RWPE2 (cell line): ENCODE data around the gene TBX2.

Experiments
- ATAC-seq: fragments of 200-7000 bp; cut with Tn5 transposase; 3 replicates; pipeline ENCODE4 v1.9.1; 2021; ENCODE audit warnings: low read depth
- DNase-seq: peaks from one replicate; pipeline ENCODE4 v3.0.0-alpha.2; 2020; ENCODE audit warnings: low spot score
- H3K27ac ChIP-seq: fragments of 450-650 bp; 2 replicates; pipeline ENCODE4 v1.5.1; 2017; ENCODE audit warnings: mild to moderate bottlenecking; ENCODE audit not compliant: poor library complexity, severe bottlenecking
- H3K27me3 ChIP-seq: fragments of 250-450 bp; sonication (Bioruptor Pico); 2 replicates; pipeline ENCODE4 v1.5.1; 2021; ENCODE audit warnings: mild to moderate bottlenecking, moderate library complexity; ENCODE audit not compliant: insufficient read depth, poor library complexity, severe bottlenecking
- H3K36me3 ChIP-seq: fragments of 250-450 bp; sonication (Bioruptor Pico); 2 replicates; pipeline ENCODE4 v1.5.1; 2020; ENCODE audit warnings: low read depth, mild to moderate bottlenecking, moderate library complexity
- H3K4me1 ChIP-seq: fragments of 250-450 bp; sonication (Bioruptor Pico); 2 replicates; pipeline ENCODE4 v1.5.1; 2021; ENCODE audit warnings: mild to moderate bottlenecking, moderate library complexity; ENCODE audit not compliant: insufficient read depth, poor library complexity, severe bottlenecking
- H3K4me3 ChIP-seq: fragments of 250-450 bp; sonication (Bioruptor Pico); 2 replicates; pipeline ENCODE4 v1.5.1; 2021; ENCODE audit warnings: mild to moderate bottlenecking, moderate library complexity; ENCODE audit not compliant: severe bottlenecking
- H3K9me3 ChIP-seq: fragments of 250-450 bp; sonication (Bioruptor Pico); 2 replicates; pipeline ENCODE4 v1.5.1; 2021; ENCODE audit warnings: mild to moderate bottlenecking, moderate library complexity; ENCODE audit not compliant: severe bottlenecking
- CTCF ChIP-seq: fragments of 450-650 bp; IDR thresholded peaks from one replicate; pipeline ENCODE4 v1.5.1; 2017; ENCODE audit warnings: mild to moderate bottlenecking, moderate library complexity; ENCODE audit not compliant: poor library complexity, severe bottlenecking

TBX2 gene

GRCh38 chr17:61391595-61392291 is 7.9 kb upstream of the TBX2 start:
- Histone ChIP-seq H3K4me3 (no peak overlapping the region), H3K27me3 (peaks cover 17% of the 10 kb centered on the region), H3K9me3 (no peaks in the 10 kb centered on the region), H3K36me3 (no peaks in the 10 kb centered on the region), H3K27ac (no peak overlapping the region), H3K4me1 (no peaks in the 10 kb centered on the region)
- TF ChIP-seq CTCF: no peak
- DNase-seq: no peak
- ATAC-seq: no peak

GRCh38 chr17:61392679-61393078 is 7.0 kb upstream of the TBX2 start:
- H3K27ac ChIP-seq: no peak overlapping the region
- no peak for ATAC-seq
- peaks cover 25% of the 10 kb centered on the region for H3K27me3 ChIP-seq

GRCh38 chr17:61393550-61393903 is 6.1 kb upstream of the TBX2 start:
- TF ChIP-seq CTCF: no peak
- H3K27me3 ChIP-seq: peaks cover 33% of the 10 kb centered on the region

More at GRCh38 chr17:61392679-61393078, 7.0 kb upstream of the TBX2 start:
- H3K4me3 ChIP-seq: no peak overlapping the region
- H3K9me3 ChIP-seq: no peaks in the 10 kb centered on the region
- TF ChIP-seq CTCF: no peak
- no peaks in the 10 kb centered on the region for H3K4me1 ChIP-seq
- H3K36me3 ChIP-seq: no peaks in the 10 kb centered on the region
- no peak for DNase-seq

GRCh38 chr17:61393904-61394629 is 5.6 kb upstream of the TBX2 start:
- Histone ChIP-seq H3K27me3 (peaks cover 39% of the 10 kb centered on the region), H3K4me1 (no peaks in the 10 kb centered on the region), H3K36me3 (no peaks in the 10 kb centered on the region), H3K4me3 (no peak overlapping the region), H3K27ac (no peak overlapping the region), H3K9me3 (no peaks in the 10 kb centered on the region)
- TF ChIP-seq CTCF: no peak
- DNase-seq (no peak), ATAC-seq (no peak)

More at GRCh38 chr17:61393550-61393903, 6.1 kb upstream of the TBX2 start:
- Histone ChIP-seq H3K27ac (no peak overlapping the region), H3K4me1 (no peaks in the 10 kb centered on the region), H3K9me3 (no peaks in the 10 kb centered on the region), H3K4me3 (no peak overlapping the region), H3K36me3 (no peaks in the 10 kb centered on the region)
- peak; percentile 16; the same call in 1 of the 3 replicates for ATAC-seq
- no peak for DNase-seq
